ENCODE data around the gene NOL3. TPM values are rescaled to one million over a fixed set of nuclear protein-coding genes. Genes with fewer than 3 reads are reported as not detected.

The NOL3 gene
- total and polyA plus RNA-seq, 2 of the 4 experiments (the other 2 are of a cell fraction), result 6.1 to 17.2 TPM

DNA sequence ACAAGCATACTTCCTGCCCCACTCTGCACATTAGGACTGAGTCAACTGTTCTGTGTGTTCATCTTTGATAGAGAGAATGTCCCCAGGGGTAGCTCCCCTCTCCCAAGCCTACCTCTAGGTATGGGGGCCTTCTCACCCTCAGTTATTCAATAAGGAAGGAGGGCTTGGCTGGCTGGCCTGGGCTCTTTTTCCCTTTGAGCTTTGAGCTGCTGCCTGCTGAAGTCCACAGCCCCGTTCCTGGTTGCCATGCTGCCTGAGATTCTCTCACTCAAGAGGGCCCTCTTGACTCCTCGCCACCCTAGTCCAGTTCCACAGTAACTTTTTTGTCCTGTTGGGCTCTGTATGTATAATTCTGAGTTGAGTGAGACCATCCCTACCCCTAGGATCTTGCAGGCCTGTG is 24.6 kb upstream of the NOL3 start:
- H3K79me1 ChIP-seq (ENCODE audit: low read depth in 1 of 2, low read length in 2 of 2), result peaks cover 0 to 30% of the 10 kb centered on the region in 2 experiments; a peak in 2 of 4 replicates
- POLR2A ChIA-PET (ENCODE audit: unreplicated experiment), result no interaction called here
- intact Hi-C loops (cut with micrococcal nuclease), result no loop called here
- no TSS peak for BruUV-seq (replicated peaks)
- H4K20me1 ChIP-seq (ENCODE audit: insufficient read depth, low read length), result peaks cover 7% of the 10 kb centered on the region; the same call in 1 of the 2 replicates
- DNase-seq, result no peak
- H2AFZ ChIP-seq (replicated peaks; ENCODE audit: low read length, poor library complexity), result no peak overlapping the region
- no peak overlapping the region for H2BK20ac ChIP-seq (ENCODE audit: low read depth, low read length)
- H3K18ac ChIP-seq (ENCODE audit: low read depth, low read length), result no peak overlapping the region
- CTCF ChIA-PET, result no interaction called here
- no peak for TF ChIP-seq RFX5 (IDR thresholded peaks at IDR 0.05; ENCODE audit: low read depth, low read length)
- no peak for TF ChIP-seq RAD21 (IDR thresholded peaks at IDR 0.05; ENCODE audit: low read length)
- TF ChIP-seq NFE2L2 (IDR thresholded peaks at IDR 0.05; ENCODE audit: low read depth, low read length), result no peak
- TF ChIP-seq FOS (IDR thresholded peaks at IDR 0.05; ENCODE audit: low read depth, low read length), result no peak
- TF ChIP-seq, protein P1, sequence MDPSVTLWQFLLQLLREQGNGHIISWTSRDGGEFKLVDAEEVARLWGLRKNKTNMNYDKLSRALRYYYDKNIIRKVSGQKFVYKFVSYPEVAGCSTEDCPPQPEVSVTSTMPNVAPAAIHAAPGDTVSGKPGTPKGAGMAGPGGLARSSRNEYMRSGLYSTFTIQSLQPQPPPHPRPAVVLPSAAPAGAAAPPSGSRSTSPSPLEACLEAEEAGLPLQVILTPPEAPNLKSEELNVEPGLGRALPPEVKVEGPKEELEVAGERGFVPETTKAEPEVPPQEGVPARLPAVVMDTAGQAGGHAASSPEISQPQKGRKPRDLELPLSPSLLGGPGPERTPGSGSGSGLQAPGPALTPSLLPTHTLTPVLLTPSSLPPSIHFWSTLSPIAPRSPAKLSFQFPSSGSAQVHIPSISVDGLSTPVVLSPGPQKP (IDR thresholded peaks at IDR 0.05; ENCODE audit: borderline replicate concordance, low read depth, low read length), result no peak
- no peak for TF ChIP-seq RCOR1 (IDR thresholded peaks at IDR 0.05; ENCODE audit: insufficient replicate concordance, low read length)
- TF ChIP-seq MAZ (IDR thresholded peaks at IDR 0.05; ENCODE audit: borderline replicate concordance, low read depth, low read length), result no peak
- TF ChIP-seq, protein P2, sequence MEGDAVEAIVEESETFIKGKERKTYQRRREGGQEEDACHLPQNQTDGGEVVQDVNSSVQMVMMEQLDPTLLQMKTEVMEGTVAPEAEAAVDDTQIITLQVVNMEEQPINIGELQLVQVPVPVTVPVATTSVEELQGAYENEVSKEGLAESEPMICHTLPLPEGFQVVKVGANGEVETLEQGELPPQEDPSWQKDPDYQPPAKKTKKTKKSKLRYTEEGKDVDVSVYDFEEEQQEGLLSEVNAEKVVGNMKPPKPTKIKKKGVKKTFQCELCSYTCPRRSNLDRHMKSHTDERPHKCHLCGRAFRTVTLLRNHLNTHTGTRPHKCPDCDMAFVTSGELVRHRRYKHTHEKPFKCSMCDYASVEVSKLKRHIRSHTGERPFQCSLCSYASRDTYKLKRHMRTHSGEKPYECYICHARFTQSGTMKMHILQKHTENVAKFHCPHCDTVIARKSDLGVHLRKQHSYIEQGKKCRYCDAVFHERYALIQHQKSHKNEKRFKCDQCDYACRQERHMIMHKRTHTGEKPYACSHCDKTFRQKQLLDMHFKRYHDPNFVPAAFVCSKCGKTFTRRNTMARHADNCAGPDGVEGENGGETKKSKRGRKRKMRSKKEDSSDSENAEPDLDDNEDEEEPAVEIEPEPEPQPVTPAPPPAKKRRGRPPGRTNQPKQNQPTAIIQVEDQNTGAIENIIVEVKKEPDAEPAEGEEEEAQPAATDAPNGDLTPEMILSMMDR (conservative IDR thresholded peaks at IDR 0.05; ENCODE audit: low read depth, low read length), result no peak
- TF ChIP-seq MXI1 (IDR thresholded peaks at IDR 0.05; ENCODE audit: borderline replicate concordance, low read depth, low read length), result no peak
- TF ChIP-seq POLR2A (IDR thresholded peaks at IDR 0.05; ENCODE audit: low read depth, low read length), result no peak
- no peak overlapping the region for H2BK15ac ChIP-seq (ENCODE audit: low read depth, low read length)
- H3K9ac ChIP-seq (ENCODE audit: low read depth, low read length), result no peak overlapping the region
- no peak overlapping the region for H4K91ac ChIP-seq (ENCODE audit: insufficient read depth, low read depth, low read length)
- H2AK9ac ChIP-seq (replicated peaks; ENCODE audit: low read depth, low read length, poor library complexity), result no peak overlapping the region
- ATAC-seq (ENCODE audit: low read depth), result no peak
- no peak overlapping the region for H3K4ac ChIP-seq (ENCODE audit: low read depth, low read length)
- WGBS, 2 experiments (ENCODE audit: extremely low coverage in 2 of 2, insufficient read length in 1 of 2), result no CpG with 5 or more reads among the region's 2 CpGs
- H4K8ac ChIP-seq (ENCODE audit: low read depth in 2 of 2, low read length in 2 of 2), result no peak overlapping the region
- H3K27me3 ChIP-seq (ENCODE audit: control insufficient read depth, insufficient read depth, low read length), result no peaks in the 10 kb centered on the region
- H4K5ac ChIP-seq (ENCODE audit: low read depth, low read length), result no peak overlapping the region
- H2BK120ac ChIP-seq (ENCODE audit: low read depth, low read length), result no peak overlapping the region
- dilution Hi-C loops (cut with HindIII; ENCODE audit: low sequenced_read_pairs, unreplicated experiment), result no loop called here
- H3K23ac ChIP-seq (ENCODE audit: low read depth, low read length), result no peak overlapping the region
- no peaks in the 10 kb centered on the region for H3K9me3 ChIP-seq (ENCODE audit: control insufficient read depth, insufficient read depth, low read length)
- H3K36me3 ChIP-seq (ENCODE audit: control insufficient read depth, insufficient read depth, low read length), result peaks cover 73% of the 10 kb centered on the region
- no peak overlapping the region for H3K56ac ChIP-seq (ENCODE audit: extremely low read depth, insufficient read depth, low read length)
- in situ Hi-C loops (cut with MboI; ENCODE audit: low sequenced_read_pairs), result no loop called here
- H3K4me1 ChIP-seq (ENCODE audit: control insufficient read depth, insufficient read depth, low read length), result no peaks in the 10 kb centered on the region
- H3K9me1 ChIP-seq (ENCODE audit: insufficient read depth, low read length), result peaks cover 4% of the 10 kb centered on the region; the same call in 1 of the 2 replicates
- no peak overlapping the region for H3K27ac ChIP-seq (ENCODE audit: insufficient read depth, low read length)
- no peak overlapping the region for H3K4me3 ChIP-seq (ENCODE audit: insufficient read depth, low read depth, low read length)
- no peak overlapping the region for H3K4me2 ChIP-seq (ENCODE audit: low read depth, low read length)
- no peak overlapping the region for H2AK5ac ChIP-seq (ENCODE audit: low read depth, low read length)
- H2BK5ac ChIP-seq (ENCODE audit: low read depth, low read length, poor library complexity, severe bottlenecking), result no peak overlapping the region
- no peak overlapping the region for H3K14ac ChIP-seq (replicated peaks; ENCODE audit: low read depth, low read length)
